IPS DF 6.9 (cell line): ENCODE results near the gene NGF.

Source experiments
- DNase-seq: peaks from one replicate; pipeline ENCODE4 v3.0.0-alpha.2; 2013; ENCODE audit warnings: low read depth, low spot score
- H3K27ac ChIP-seq: one replicate; pipeline ENCODE4 v1.5.1; 2013; ENCODE audit warnings: low read length, control low read depth
- H3K27me3 ChIP-seq: 2 replicates; pipeline ENCODE4 v1.6.1; 2013; ENCODE audit warnings: mild to moderate bottlenecking, low read length; ENCODE audit not compliant: control insufficient read depth, insufficient read depth
- H3K36me3 ChIP-seq: 2 replicates; pipeline ENCODE4 v1.6.1; 2013; ENCODE audit warnings: low read length; ENCODE audit not compliant: control insufficient read depth, insufficient read depth
- H3K4me1 ChIP-seq: 2 replicates; pipeline ENCODE4 v1.6.1; 2013; ENCODE audit warnings: low read length; ENCODE audit not compliant: control insufficient read depth, insufficient read depth
- H3K4me3 ChIP-seq: 2 replicates; pipeline ENCODE4 v1.5.1; 2013; ENCODE audit warnings: mild to moderate bottlenecking, low read length
- H3K9me3 ChIP-seq: 2 replicates; pipeline ENCODE4 v1.6.1; 2013; ENCODE audit warnings: low read length, inconsistent platforms; ENCODE audit not compliant: control insufficient read depth, insufficient read depth
- WGBS: extraction: QIAGEN DNeasy Blood & Tissue Kit; methylation state at CpG from one replicate; pipeline ENCODE4 v1.1.7; 2013; ENCODE audit warnings: mixed read lengths, missing lambda C conversion rate; ENCODE audit not compliant: insufficient read length, insufficient coverage; 5-methylcytosine and 5-hydroxymethylcytosine counted together

The NGF gene

GRCh38 chr1:115337276-115337632 is 795 bp downstream of the NGF start:
- WGBS, result no CpG with 5 or more reads among the region's 19 CpGs
- no peak for DNase-seq
- H3K27ac ChIP-seq, result no peak overlapping the region
- peaks cover 20% of the 10 kb centered on the region for H3K27me3 ChIP-seq
- H3K4me1 ChIP-seq, result no peaks in the 10 kb centered on the region; the same call in 1 of the 2 replicates
- H3K4me3 ChIP-seq, result peak overlapping the region; percentile 40
- H3K9me3 ChIP-seq, result no peaks in the 10 kb centered on the region
- no peaks in the 10 kb centered on the region for H3K36me3 ChIP-seq

- no CpG with 5 or more reads among the region's 3 CpGs for WGBS
- no peaks in the 10 kb centered on the region for H3K9me3 ChIP-seq
- DNase-seq, result no peak
- H3K27ac ChIP-seq, result no peak overlapping the region
- H3K27me3 ChIP-seq, result peaks cover 20% of the 10 kb centered on the region
- H3K4me3 ChIP-seq, result no peak overlapping the region
- H3K4me1 ChIP-seq, result no peaks in the 10 kb centered on the region
- no peaks in the 10 kb centered on the region for H3K36me3 ChIP-seq
Observed at GRCh38 chr1:115336741-115337140, 1.3 kb downstream of the NGF start.

GRCh38 chr1:115332813-115333608 is 5.0 kb downstream of the NGF start:
- no peak for DNase-seq
- WGBS, result no CpG with 5 or more reads among the region's 7 CpGs
- no peak overlapping the region for H3K27ac ChIP-seq

GRCh38 chr1:115331558-115332331 is 6.3 kb downstream of the NGF start:
- no peak overlapping the region for H3K27ac ChIP-seq
- WGBS, result no CpG with 5 or more reads among the region's 5 CpGs

More at GRCh38 chr1:115332813-115333608, 5.0 kb downstream of the NGF start:
- H3K4me3 ChIP-seq, result no peak overlapping the region
- no peaks in the 10 kb centered on the region for H3K9me3 ChIP-seq
- H3K4me1 ChIP-seq, result no peaks in the 10 kb centered on the region
- H3K27me3 ChIP-seq, result peaks cover 7% of the 10 kb centered on the region
- H3K36me3 ChIP-seq, result no peaks in the 10 kb centered on the region

GRCh38 chr1:115330480-115331013 is 7.5 kb downstream of the NGF start:
- DNase-seq, result no peak
- no peaks in the 10 kb centered on the region for H3K36me3 ChIP-seq
- no peaks in the 10 kb centered on the region for H3K27me3 ChIP-seq
- no CpG with 5 or more reads among the region's 7 CpGs for WGBS
- H3K27ac ChIP-seq, result no peak overlapping the region
- H3K9me3 ChIP-seq, result no peaks in the 10 kb centered on the region
- no peak overlapping the region for H3K4me3 ChIP-seq
- no peaks in the 10 kb centered on the region for H3K4me1 ChIP-seq

More at GRCh38 chr1:115331558-115332331, 6.3 kb downstream of the NGF start:
- Histone ChIP-seq H3K4me3 (no peak overlapping the region), H3K4me1 (no peaks in the 10 kb centered on the region), H3K36me3 (no peaks in the 10 kb centered on the region), H3K27me3 (peaks cover 5% of the 10 kb centered on the region), H3K9me3 (no peaks in the 10 kb centered on the region)
- no peak for DNase-seq

- H3K27ac ChIP-seq, result no peak overlapping the region
- no CpG with 5 or more reads among the region's 3 CpGs for WGBS
- no peaks in the 10 kb centered on the region for H3K4me1 ChIP-seq
- H3K27me3 ChIP-seq, result no peaks in the 10 kb centered on the region
- H3K36me3 ChIP-seq, result no peaks in the 10 kb centered on the region
- no peak for DNase-seq
- no peaks in the 10 kb centered on the region for H3K9me3 ChIP-seq
- H3K4me3 ChIP-seq, result no peak overlapping the region
Observed at GRCh38 chr1:115329965-115330364, 8.1 kb downstream of the NGF start.

- no CpG with 5 or more reads among the region's 3 CpGs for WGBS
- H3K4me3 ChIP-seq, result no peak overlapping the region
- DNase-seq, result no peak
- H3K27me3 ChIP-seq, result no peaks in the 10 kb centered on the region
- no peaks in the 10 kb centered on the region for H3K9me3 ChIP-seq
- no peaks in the 10 kb centered on the region for H3K4me1 ChIP-seq
- H3K27ac ChIP-seq, result no peak overlapping the region
- H3K36me3 ChIP-seq, result no peaks in the 10 kb centered on the region
Observed at GRCh38 chr1:115327270-115327669, 10.8 kb downstream of the NGF start.

- Histone ChIP-seq H3K27ac (no peak overlapping the region), H3K36me3 (no peaks in the 10 kb centered on the region), H3K4me1 (no peaks in the 10 kb centered on the region), H3K9me3 (no peaks in the 10 kb centered on the region), H3K27me3 (no peaks in the 10 kb centered on the region), H3K4me3 (no peak overlapping the region)
- DNase-seq, result no peak
- no CpG with 5 or more reads among the region's 6 CpGs for WGBS
Observed at GRCh38 chr1:115326419-115326818, 11.6 kb downstream of the NGF start.

- no peak overlapping the region for H3K27ac ChIP-seq
- H3K4me3 ChIP-seq, result no peak overlapping the region
- no peak for DNase-seq
- H3K36me3 ChIP-seq, result no peaks in the 10 kb centered on the region
- H3K9me3 ChIP-seq, result no peaks in the 10 kb centered on the region
- no CpG with 5 or more reads among the region's 5 CpGs for WGBS
- H3K27me3 ChIP-seq, result no peaks in the 10 kb centered on the region
- no peaks in the 10 kb centered on the region for H3K4me1 ChIP-seq
Observed at GRCh38 chr1:115325874-115326273, 12.2 kb downstream of the NGF start.

- no peaks in the 10 kb centered on the region for H3K9me3 ChIP-seq
- no peaks in the 10 kb centered on the region for H3K36me3 ChIP-seq
- H3K4me1 ChIP-seq, result no peaks in the 10 kb centered on the region
- no CpG with 5 or more reads among the region's 8 CpGs for WGBS
- no peak overlapping the region for H3K27ac ChIP-seq
- DNase-seq, result no peak
- no peak overlapping the region for H3K4me3 ChIP-seq
- no peaks in the 10 kb centered on the region for H3K27me3 ChIP-seq
Observed at GRCh38 chr1:115324649-115325420, 13.2 kb downstream of the NGF start.
